ENCODE data around the gene ZBTB9.
"Not testable (repeated sequence)": the region's sequence is repeated elsewhere in the genome, so short reads cannot be mapped to it uniquely, and the experiment has no call there.

ZBTB9 gene

DNA sequence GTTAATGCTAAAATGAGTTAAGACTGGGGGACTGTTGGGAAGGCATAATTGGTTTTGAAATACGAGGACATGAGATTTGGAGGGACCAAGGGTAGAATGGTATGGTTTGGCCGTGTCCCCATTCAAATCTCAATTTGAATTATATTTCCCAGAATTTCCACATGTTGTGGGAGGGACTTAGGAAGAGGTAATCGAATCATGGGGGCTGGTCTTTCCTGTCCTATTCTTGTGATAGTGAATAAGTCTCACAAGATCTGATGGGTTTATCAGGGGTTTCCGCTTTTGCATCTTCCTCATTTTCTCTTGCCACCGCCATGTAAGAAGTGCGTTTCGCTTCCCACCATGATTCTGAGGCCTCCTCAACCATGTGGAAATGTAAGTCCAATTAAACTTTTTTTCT lies 12.7 kb downstream of the ZBTB9 start:
- DNase-seq (ENCODE audit: low read depth) = no peak

DNA sequence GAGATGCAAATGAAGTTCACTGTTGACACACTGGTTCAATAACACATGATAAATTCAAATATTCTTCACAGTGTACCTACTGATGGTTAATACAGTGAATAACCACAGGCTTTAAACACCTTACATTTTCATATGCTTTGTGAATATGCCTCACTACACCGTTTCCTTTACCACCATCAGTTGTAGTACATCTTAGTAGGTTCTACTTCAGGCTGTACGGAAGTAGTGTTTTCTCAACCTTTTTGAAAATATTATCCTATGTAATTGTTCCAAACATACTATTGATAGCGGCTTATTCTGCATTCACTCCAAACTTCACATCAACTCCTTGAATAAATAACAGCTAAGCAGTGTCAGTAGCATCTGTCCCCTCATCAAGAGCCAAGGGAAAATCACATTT lies 15.3 kb downstream of the ZBTB9 start:
- DNase-seq (ENCODE audit: low read depth) = no peak

DNA sequence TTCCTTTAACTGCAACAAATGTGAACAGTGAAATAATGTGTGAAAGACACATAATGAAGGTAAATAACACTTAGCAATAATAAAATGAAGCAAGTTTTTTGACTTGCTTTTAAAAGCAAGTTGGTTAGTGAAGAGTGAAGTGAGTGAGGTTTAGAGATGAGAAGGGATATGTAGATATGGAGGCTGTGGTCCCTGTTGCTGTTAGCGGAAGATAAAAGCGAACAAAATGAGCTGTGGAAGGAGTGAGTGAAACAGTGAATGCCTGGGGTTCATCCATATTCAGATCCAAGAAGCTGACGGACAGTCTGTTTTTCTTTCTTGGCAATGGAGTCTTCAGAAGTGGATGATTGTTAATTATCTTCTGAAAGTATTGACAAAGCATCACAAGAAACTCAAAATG lies 23.5 kb downstream of the ZBTB9 start:
- no peak for DNase-seq (ENCODE audit: low read depth)

DNA sequence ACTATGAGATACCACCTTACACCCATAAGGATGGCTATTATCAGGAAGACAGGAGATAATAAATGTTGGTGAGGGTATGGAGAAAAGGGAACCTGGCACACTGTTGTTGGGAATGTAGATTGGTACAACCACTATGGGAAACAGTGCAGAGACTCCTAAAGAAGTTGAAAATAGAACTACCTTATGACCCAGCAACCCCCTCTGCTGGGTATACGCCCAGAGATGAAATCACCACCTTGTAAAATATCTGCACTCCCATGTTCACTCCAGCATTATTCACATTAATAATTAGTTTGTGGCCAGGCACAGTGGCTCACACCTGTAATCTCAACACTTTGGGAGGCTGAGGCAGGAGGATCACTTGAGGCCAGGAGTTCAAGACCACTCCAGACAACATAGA lies 26.8 kb downstream of the ZBTB9 start:
- DNase-seq (ENCODE audit: low read depth) = no peak

DNA sequence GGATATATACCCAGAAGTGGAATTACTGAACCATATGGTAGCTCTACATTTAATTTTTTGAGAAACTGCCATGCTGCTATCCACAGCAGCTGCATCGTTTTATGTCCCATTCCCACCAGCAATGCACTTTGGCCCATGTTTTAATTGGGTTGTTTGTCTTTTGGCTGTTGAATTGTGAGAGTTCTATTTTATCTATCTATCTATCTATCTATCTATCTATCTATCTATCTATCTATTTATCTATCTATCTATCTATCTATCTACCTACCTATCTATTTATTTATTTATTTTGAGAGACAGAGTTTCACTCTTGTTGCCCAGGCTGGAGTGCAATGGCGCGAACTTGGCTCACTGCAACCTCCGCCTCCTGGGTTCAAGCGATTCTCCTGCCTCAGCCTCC lies 28.2 kb downstream of the ZBTB9 start:
- DNase-seq (ENCODE audit: low read depth) = not testable (repeated sequence)

GRCh38 chr6:33483678-33484077 lies 29.3 kb downstream of the ZBTB9 start:
- no peak for DNase-seq (ENCODE audit: low read depth)

GRCh38 chr6:33484673-33485262 lies 30.4 kb downstream of the ZBTB9 start:
- DNase-seq (ENCODE audit: low read depth) = not testable (repeated sequence)

GRCh38 chr6:33485680-33486079 lies 31.3 kb downstream of the ZBTB9 start:
- not testable (repeated sequence) for DNase-seq (ENCODE audit: low read depth)

- DNase-seq (ENCODE audit: low read depth) = no peak
Measured at GRCh38 chr6:33488339-33488738, 34.0 kb downstream of the ZBTB9 start.

DNA sequence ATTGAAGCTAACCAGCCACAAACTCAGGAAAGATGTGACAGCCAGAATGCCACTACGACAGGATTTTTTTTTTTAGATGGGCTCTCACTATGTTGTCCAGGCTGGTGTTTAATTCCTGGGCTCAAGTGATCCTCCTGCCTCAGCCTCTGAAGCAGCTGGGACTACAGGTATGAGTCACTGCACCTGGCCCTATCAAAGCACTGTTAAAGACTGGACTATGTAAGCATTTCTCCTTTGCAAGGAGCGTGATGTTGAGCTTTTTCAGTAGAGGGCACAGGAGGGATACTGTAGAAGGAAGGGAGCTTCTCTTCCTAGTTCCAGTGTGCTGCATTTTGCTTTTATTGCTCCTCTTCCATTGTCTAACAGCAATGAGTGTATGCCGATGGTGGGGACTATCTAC lies 35.8 kb downstream of the ZBTB9 start:
- DNase-seq (ENCODE audit: low read depth) = no peak

DNA sequence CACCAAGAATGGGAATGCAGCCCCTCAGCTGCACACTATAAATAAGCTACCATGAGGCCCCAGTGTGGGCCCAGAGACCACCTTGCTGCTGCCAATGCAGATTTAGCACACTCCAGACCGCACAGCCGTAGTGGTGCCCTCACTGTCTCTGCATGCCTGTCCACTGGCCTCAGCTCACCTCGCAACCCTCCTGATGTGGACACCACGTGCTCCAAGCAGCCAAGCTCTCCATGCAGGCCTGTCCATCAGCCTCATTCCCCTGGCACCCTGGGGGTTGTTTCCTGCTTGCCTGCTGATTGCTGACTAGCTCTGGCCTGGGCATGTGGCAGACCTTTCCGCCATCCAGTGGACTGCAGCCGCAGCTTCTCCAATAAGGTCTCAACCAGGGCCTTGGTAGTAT lies 36.2 kb downstream of the ZBTB9 start:
- no peak for DNase-seq (ENCODE audit: low read depth)

DNA sequence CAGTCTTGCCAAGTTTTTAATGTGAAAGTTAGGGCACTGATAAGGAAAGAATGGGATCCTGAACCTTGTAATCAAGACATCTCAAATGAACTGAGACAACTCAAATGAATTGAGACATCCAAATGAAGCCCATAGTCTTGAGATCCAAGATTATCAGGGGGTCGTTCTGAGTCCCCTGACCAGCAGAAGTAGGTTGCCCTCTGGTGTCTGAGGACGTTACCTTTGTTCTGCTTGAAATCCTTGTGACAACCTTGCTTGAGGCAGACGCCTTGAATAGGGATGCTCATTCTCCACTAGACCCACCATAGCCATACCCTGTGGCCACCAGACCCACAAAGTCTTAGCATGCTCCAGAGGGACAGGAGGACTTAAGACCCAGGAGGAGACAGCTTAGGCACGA lies 37.7 kb downstream of the ZBTB9 start:
- DNase-seq (ENCODE audit: low read depth) = no peak

- DNase-seq (ENCODE audit: low read depth) = no peak
Measured at GRCh38 chr6:33497157-33497556, 42.8 kb downstream of the ZBTB9 start.

- no peak for DNase-seq (ENCODE audit: low read depth)
Measured at GRCh38 chr6:33502486-33502885, 48.1 kb downstream of the ZBTB9 start.

DNA sequence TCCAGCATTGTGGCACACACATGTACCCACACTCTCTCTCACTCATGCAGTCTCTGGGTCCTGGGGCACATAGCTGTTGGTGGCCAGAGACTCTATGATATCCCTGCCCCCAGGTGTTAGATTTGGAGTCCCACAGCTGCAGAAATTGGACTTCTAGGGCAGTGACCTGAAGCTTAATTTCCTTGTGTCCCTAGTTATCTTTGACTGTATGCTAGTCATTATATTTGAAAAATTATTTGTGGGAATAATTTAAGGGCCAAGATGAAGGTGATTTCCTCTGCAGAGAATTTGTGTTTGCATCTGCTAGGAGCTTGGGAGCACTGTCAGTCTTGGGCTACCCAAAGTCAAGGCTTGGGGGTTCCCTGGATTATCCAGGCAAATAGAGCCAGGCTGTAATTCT lies 50.1 kb downstream of the ZBTB9 start:
- no peak for DNase-seq (ENCODE audit: low read depth)

- no peak for DNase-seq (ENCODE audit: low read depth)
Measured at GRCh38 chr6:33505548-33506370, 51.4 kb downstream of the ZBTB9 start.

All from activated T-cell treated with anti-CD3 and anti-CD28 coated beads for 24 hours (primary cell).